GM23338 (cell line): Measurements from ENCODE around the gene RNF220. TPM values are rescaled to one million over a fixed set of nuclear protein-coding genes. Genes with fewer than 3 reads are reported as not detected.

Experiments
- ATAC-seq: fragments of 200-7000 bp; cut with Tn5 transposase; 3 replicates; pipeline ENCODE4 v1.9.1; 2020
- DNase-seq: peaks from one replicate; pipeline ENCODE4 v3.0.0-alpha.2; 2015; ENCODE audit warnings: low spot score
- H2AFZ ChIP-seq: fragments of 200-600 bp; sonication (generic); 2 replicates; pipeline ENCODE4 v1.8.0; 2016; ENCODE audit warnings: antibody characterized with exemption, mild to moderate bottlenecking, moderate library complexity
- H3F3A ChIP-seq: fragments of 200-600 bp; sonication (generic); replicated peaks from 2 replicates; pipeline ENCODE4 v1.8.0; 2017; ENCODE audit warnings: antibody characterized with exemption, mixed run types, low read depth
- H3K27ac ChIP-seq: fragments of 200-600 bp; sonication (generic); 2 replicates; pipeline ENCODE4 v1.6.1; 2016; ENCODE audit warnings: low read depth
- H3K27me3 ChIP-seq: fragments of 200-600 bp; sonication (generic); 2 replicates; pipeline ENCODE4 v1.8.0; 2016; ENCODE audit warnings: mild to moderate bottlenecking, mixed run types, moderate library complexity; ENCODE audit not compliant: insufficient read depth
- H3K36me3 ChIP-seq: fragments of 200-600 bp; sonication (generic); 2 replicates; pipeline ENCODE4 v1.8.0; 2016; ENCODE audit warnings: mild to moderate bottlenecking; ENCODE audit not compliant: insufficient read depth
- H3K4me1 ChIP-seq: fragments of 200-600 bp; sonication (generic); 2 replicates; pipeline ENCODE4 v1.8.0; 2016; ENCODE audit warnings: mild to moderate bottlenecking, moderate library complexity; ENCODE audit not compliant: insufficient read depth
- H3K4me2 ChIP-seq: fragments of 200-600 bp; sonication (generic); 2 replicates; pipeline ENCODE4 v1.7.1; 2017; ENCODE audit warnings: mixed run types
- H3K4me3 ChIP-seq: fragments of 200-600 bp; sonication (generic); 2 replicates; pipeline ENCODE4 v1.6.1; 2016; ENCODE audit warnings: mixed run types
- H3K79me2 ChIP-seq: fragments of 200-600 bp; sonication (generic); replicated peaks from 2 replicates; pipeline ENCODE4 v1.8.0; 2017; ENCODE audit warnings: mild to moderate bottlenecking; ENCODE audit not compliant: insufficient read depth
- H3K9me2 ChIP-seq: fragments of 200-600 bp; sonication (generic); 2 replicates; pipeline ENCODE4 v1.8.0; 2017; ENCODE audit not compliant: insufficient read depth
- H4K20me1 ChIP-seq: fragments of 200-600 bp; sonication (generic); replicated peaks from 2 replicates; pipeline ENCODE4 v1.8.0; 2017; ENCODE audit warnings: mild to moderate bottlenecking; ENCODE audit not compliant: insufficient read depth
- H3K27ac Mint-ChIP-seq: 2 replicates; pipeline ENCODE4 v1.8.0; 2020; ENCODE audit warnings: inconsistent platforms, mild to moderate bottlenecking, moderate library complexity, mixed read lengths
- H3K27me3 Mint-ChIP-seq: 3 replicates; pipeline ENCODE4 v1.8.0; 2022; ENCODE audit warnings: low read depth, mild to moderate bottlenecking, moderate library complexity, mixed read lengths, inconsistent platforms; ENCODE audit not compliant: insufficient read depth, poor library complexity
- H3K36me3 Mint-ChIP-seq: 3 replicates; pipeline ENCODE4 v1.8.0; 2021; ENCODE audit warnings: low read depth, mild to moderate bottlenecking, inconsistent platforms, moderate library complexity, mixed read lengths
- H3K4me1 Mint-ChIP-seq: 3 replicates; pipeline ENCODE4 v1.8.0; 2020; ENCODE audit warnings: mild to moderate bottlenecking, inconsistent platforms, mixed read lengths
- H3K4me3 Mint-ChIP-seq: 3 replicates; pipeline ENCODE4 v1.8.0; 2021; ENCODE audit warnings: moderate library complexity, mild to moderate bottlenecking, inconsistent platforms, mixed read lengths
- H3K9me3 Mint-ChIP-seq: 3 replicates; pipeline ENCODE4 v1.8.0; 2020; ENCODE audit warnings: moderate library complexity, mild to moderate bottlenecking, inconsistent platforms, mixed read lengths
- CREB1 ChIP-seq: fragments of 250-450 bp; sonication (Bioruptor Pico); IDR thresholded peaks from 2 replicates; pipeline ENCODE4 v1.5.0; 2020; ENCODE audit warnings: low read depth, mild to moderate bottlenecking, moderate library complexity
- CTCF ChIP-seq, 2 experiments: fragments of 200-600 bp in 1 of 2; sonication (generic) in 1 of 2; conservative IDR thresholded peaks; 2 replicates each; pipeline versions ENCODE4 v1.5.1 to v1.6.1; 2016 to 2017; ENCODE audit warnings: antibody characterized with exemption in 2 of 2, low read depth in 2 of 2, mild to moderate bottlenecking in 2 of 2, moderate library complexity in 1 of 2
- ETS1 ChIP-seq: IDR thresholded peaks from 2 replicates; pipeline ENCODE4 v1.6.1; 2016; ENCODE audit warnings: antibody characterized with exemption
- EZH2 ChIP-seq: fragments of 200-600 bp; sonication (generic); IDR thresholded peaks from one replicate; pipeline ENCODE4 v1.8.0; 2017; ENCODE audit warnings: antibody characterized with exemption, mild to moderate bottlenecking, low read depth; ENCODE audit not compliant: unreplicated experiment
- EZH2phosphoT487 ChIP-seq: fragments of 200-600 bp; sonication (generic); IDR thresholded peaks from one replicate; pipeline ENCODE4 v1.8.1; 2018; ENCODE audit warnings: antibody characterized with exemption; ENCODE audit not compliant: unreplicated experiment
- NANOG ChIP-seq: IDR thresholded peaks from 2 replicates; pipeline ENCODE4 v1.6.1; 2016; ENCODE audit warnings: antibody characterized with exemption, borderline replicate concordance
- POLR2AphosphoS5 ChIP-seq: IDR thresholded peaks from 2 replicates; pipeline ENCODE4 v1.6.1; 2016; ENCODE audit warnings: antibody characterized with exemption, low read depth
- REST ChIP-seq: IDR thresholded peaks from one replicate; pipeline ENCODE4 v1.6.1; 2018; ENCODE audit warnings: antibody characterized with exemption; ENCODE audit not compliant: unreplicated experiment
- STAT1 ChIP-seq: IDR thresholded peaks from one replicate; pipeline ENCODE4 v1.6.1; 2016; ENCODE audit warnings: antibody characterized with exemption; ENCODE audit not compliant: unreplicated experiment
- ZNF114 ChIP-seq: fragments of 250-450 bp; sonication (Bioruptor Pico); IDR thresholded peaks from 2 replicates; pipeline ENCODE4 v1.5.0; 2020; ENCODE audit warnings: mild to moderate bottlenecking, moderate library complexity
- polyA plus RNA-seq: library from polyadenylated mRNA; unstranded; fragments of >200 nt; fragmentation: Nextera tagmentation; extraction: Ambion mirVana; gene quantifications from 2 replicates; pipeline ENCODE4 v1.2.1, GENCODE V29; 2016
- total RNA-seq: library from RNA; depleted of rRNA; stranded (reverse); fragments of >200 nt; shearing (Covaris generic); gene quantifications from 2 replicates; pipeline ENCODE4 v1.2.3, GENCODE V29; 2014

RNF220 gene
- total and polyA plus RNA-seq, 2 experiments from 2014 or later: 72.8 to 168 TPM

- no peak for TF ChIP-seq REST
Measured at GRCh38 chr1:44584167-44584566, 179.1 kb downstream of the RNF220 start (continued).

- peaks cover 3% of the 10 kb centered on the region for H3K27me3 Mint-ChIP-seq
- ATAC-seq (no peak), DNase-seq (no peak)
- H3K27me3 ChIP-seq: no peaks in the 10 kb centered on the region
- no peaks in the 10 kb centered on the region for H3K9me3 Mint-ChIP-seq
- H3F3A ChIP-seq: no peaks in the 10 kb centered on the region
- no peaks in the 10 kb centered on the region for H3K9me2 ChIP-seq
- 0 out of 2 replicates have a peak, but pooled peaks cover 4% of the 10 kb centered on the region for H3K4me1 ChIP-seq
- no peak overlapping the region for H2AFZ ChIP-seq
- H3K4me2 ChIP-seq: no peak overlapping the region
- peaks cover 10% of the 10 kb centered on the region for H3K4me1 Mint-ChIP-seq
- no peaks in the 10 kb centered on the region for H3K36me3 ChIP-seq
- no peak overlapping the region for H3K27ac Mint-ChIP-seq
- no peak overlapping the region for H3K4me3 ChIP-seq
- H3K36me3 Mint-ChIP-seq: no peaks in the 10 kb centered on the region
- H4K20me1 ChIP-seq: no peaks in the 10 kb centered on the region; the same call in 1 of the 2 replicates
- H3K27ac ChIP-seq: no peak overlapping the region
- H3K79me2 ChIP-seq: no peaks in the 10 kb centered on the region
- no peak overlapping the region for H3K4me3 Mint-ChIP-seq
- no peak for TF ChIP-seq STAT1
- TF ChIP-seq NANOG: no peak
- TF ChIP-seq POLR2AphosphoS5: no peak
- TF ChIP-seq EZH2phosphoT487: no peak
- TF ChIP-seq CTCF (conservative IDR thresholded peaks at IDR 0.05; ENCODE audit: low read depth in 2 of 2): no peak
- no peak for TF ChIP-seq REST
- TF ChIP-seq ETS1: no peak
- no peak for TF ChIP-seq CREB1 (CRISPR knock-in tag)
- TF ChIP-seq ZNF114 (CRISPR knock-in tag): no peak
- TF ChIP-seq EZH2: no peak
Measured at GRCh38 chr1:44585315-44585920, 180.4 kb downstream of the RNF220 start.
